Measurements from ENCODE around the gene RIPOR2. TPM values are rescaled to one million over a fixed set of nuclear protein-coding genes. Genes with fewer than 3 reads are reported as not detected.
"Not testable (repeated sequence)": the region's sequence is repeated elsewhere in the genome, so short reads cannot be mapped to it uniquely, and the experiment has no call there.

RIPOR2 gene
- total and polyA plus RNA-seq, 4 donors = 1.1 to 16.1 (median 6.1) TPM

GRCh38 chr6:24774696-24775519 is 160.9 kb downstream of the RIPOR2 start, which contains the start of gene GMNN:
TSS of gene GMNN (plus strand) at chr6:24774937. CDS start at chr6:24777247, 2,310 bp downstream.
- intact Hi-C loops (cut with DNase I) = loop anchor here in 1 of 2 donors (2.0 kb wide), 1 partner anchor 54 kb away; no protein-coding TSS in a partner anchor
- ATAC-seq (ENCODE audit: low FRiP score) (peak; percentile 99), DNase-seq (peak; percentile 100)
- Histone ChIP-seq H3K27ac (ENCODE audit: low read depth in 1 of 2, low read length in 2 of 2) (peak within 1 kb of the TSS; percentile 34 to 86), H3K9me3 (ENCODE audit: control insufficient read depth, low read length) (no peaks in the 10 kb centered on the region), H3K27me3 (ENCODE audit: control insufficient read depth in 1 of 2, insufficient read depth in 2 of 2, low read length in 1 of 2) (no peaks in the 10 kb centered on the region), H3K4me1 (ENCODE audit: control insufficient read depth in 1 of 2, insufficient read depth in 2 of 2, low read length in 2 of 2) (no peaks in the 10 kb centered on the region), H3K36me3 (ENCODE audit: control insufficient read depth in 1 of 2, insufficient read depth in 2 of 2, low read length in 1 of 2) (no peaks in the 10 kb centered on the region), H3K4me3 (ENCODE audit: low read length in 2 of 2) (peak within 1 kb of the TSS; percentile 67 to 82)
- WGBS, 2 donors = 0% methylated on average over 63 to 75 of the region's 75 CpGs

GRCh38 chr6:24768361-24768760 is 167.4 kb downstream of the RIPOR2 start:
- DNase-seq = no peak
- WGBS, 2 donors = 92 to 93% methylated on average over 5 of the region's 5 CpGs
- intact Hi-C loops (cut with DNase I) = loop anchor here (5.0 to 10.0 kb wide), 2 partner anchors 104 to 186 kb away; partner anchors contain the start of genes ACOT13 (in 1 of the 2) and TDP2 (in 1 of the 2)
- Histone ChIP-seq H3K4me3 (ENCODE audit: low read length in 2 of 2) (no peak overlapping the region), H3K9me3 (ENCODE audit: control insufficient read depth, low read length) (no peaks in the 10 kb centered on the region), H3K4me1 (ENCODE audit: control insufficient read depth in 1 of 2, insufficient read depth in 2 of 2, low read length in 2 of 2) (no peaks in the 10 kb centered on the region), H3K27me3 (ENCODE audit: control insufficient read depth in 1 of 2, insufficient read depth in 2 of 2, low read length in 1 of 2) (no peaks in the 10 kb centered on the region), H3K36me3 (ENCODE audit: control insufficient read depth in 1 of 2, insufficient read depth in 2 of 2, low read length in 1 of 2) (no peaks in the 10 kb centered on the region), H3K27ac (ENCODE audit: low read depth in 1 of 2, low read length in 2 of 2) (no peak overlapping the region)
- no peak for ATAC-seq (ENCODE audit: low FRiP score)

GRCh38 chr6:24766680-24767462 is 168.9 kb downstream of the RIPOR2 start:
- WGBS, 2 donors = 37 to 40% methylated on average over 9 of the region's 9 CpGs
- Histone ChIP-seq H3K4me1 (ENCODE audit: control insufficient read depth in 1 of 2, insufficient read depth in 2 of 2, low read length in 2 of 2) (no peaks in the 10 kb centered on the region), H3K4me3 (ENCODE audit: low read length in 2 of 2) (no peak overlapping the region), H3K27ac (ENCODE audit: low read depth in 1 of 2, low read length in 2 of 2) (no peak overlapping the region), H3K36me3 (ENCODE audit: control insufficient read depth in 1 of 2, insufficient read depth in 2 of 2, low read length in 1 of 2) (no peaks in the 10 kb centered on the region), H3K9me3 (ENCODE audit: control insufficient read depth, low read length) (no peaks in the 10 kb centered on the region), H3K27me3 (ENCODE audit: control insufficient read depth in 1 of 2, insufficient read depth in 2 of 2, low read length in 1 of 2) (no peaks in the 10 kb centered on the region)
- ATAC-seq (ENCODE audit: low FRiP score) (no peak), DNase-seq (no peak)
- intact Hi-C loops (cut with DNase I) = loop anchor here (5.0 to 10.0 kb wide), 2 partner anchors 102 to 185 kb away; partner anchors contain the start of genes ACOT13 (in 1 of the 2) and TDP2 (in 1 of the 2)

- intact Hi-C loops (cut with DNase I) = loop anchor here (5.0 to 10.0 kb wide), 2 partner anchors 101 to 184 kb away; partner anchors contain the start of genes ACOT13 (in 1 of the 2) and TDP2 (in 1 of the 2)
- DNase-seq; H3K4me3 ChIP-seq (ENCODE audit: low read length in 2 of 2); H3K27me3 ChIP-seq (ENCODE audit: control insufficient read depth in 1 of 2, insufficient read depth in 2 of 2, low read length in 1 of 2); H3K9me3 ChIP-seq (ENCODE audit: control insufficient read depth, low read length); H3K36me3 ChIP-seq (ENCODE audit: control insufficient read depth in 1 of 2, insufficient read depth in 2 of 2, low read length in 1 of 2); ATAC-seq (ENCODE audit: low FRiP score); H3K27ac ChIP-seq (ENCODE audit: low read depth in 1 of 2, low read length in 2 of 2); H3K4me1 ChIP-seq (ENCODE audit: control insufficient read depth in 1 of 2, insufficient read depth in 2 of 2, low read length in 2 of 2): not testable (repeated sequence)
- WGBS, 2 donors = 94% methylated on average over 17 to 23 of the region's 26 CpGs
These were observed 169.8 kb downstream of the RIPOR2 start for GRCh38 chr6:24765968-24766367.

GRCh38 chr6:24764833-24765828 is 170.6 kb downstream of the RIPOR2 start:
- not testable (repeated sequence) for H3K27me3 ChIP-seq (ENCODE audit: control insufficient read depth in 1 of 2, insufficient read depth in 2 of 2, low read length in 1 of 2); H3K27ac ChIP-seq (ENCODE audit: low read depth in 1 of 2, low read length in 2 of 2); H3K4me1 ChIP-seq (ENCODE audit: control insufficient read depth in 1 of 2, insufficient read depth in 2 of 2, low read length in 2 of 2); H3K4me3 ChIP-seq (ENCODE audit: low read length in 2 of 2); H3K36me3 ChIP-seq (ENCODE audit: control insufficient read depth in 1 of 2, insufficient read depth in 2 of 2, low read length in 1 of 2); ATAC-seq (ENCODE audit: low FRiP score); H3K9me3 ChIP-seq (ENCODE audit: control insufficient read depth, low read length); DNase-seq
- 89 to 90% methylated on average over 20 of the region's 20 CpGs for WGBS, 2 donors
- intact Hi-C loops (cut with DNase I) = loop anchor here (5.0 to 10.0 kb wide), 2 partner anchors 100 to 183 kb away; partner anchors contain the start of genes ACOT13 (in 1 of the 2) and TDP2 (in 1 of the 2)

- intact Hi-C loops (cut with DNase I) = loop anchor here in 1 of 2 donors (10.0 kb wide), 1 partner anchor 99 kb away; the partner anchor contains the start of genes ACOT13 and TDP2
- WGBS, 2 donors = 72 to 74% methylated on average over 3 of the region's 3 CpGs
- H3K4me3 ChIP-seq (ENCODE audit: low read length in 2 of 2) = no peak overlapping the region
- DNase-seq = no peak
- no peaks in the 10 kb centered on the region for H3K9me3 ChIP-seq (ENCODE audit: control insufficient read depth, low read length)
- no peaks in the 10 kb centered on the region for H3K27me3 ChIP-seq (ENCODE audit: control insufficient read depth in 1 of 2, insufficient read depth in 2 of 2, low read length in 1 of 2)
- H3K4me1 ChIP-seq (ENCODE audit: control insufficient read depth in 1 of 2, insufficient read depth in 2 of 2, low read length in 2 of 2) = no peaks in the 10 kb centered on the region
- H3K36me3 ChIP-seq (ENCODE audit: control insufficient read depth in 1 of 2, insufficient read depth in 2 of 2, low read length in 1 of 2) = no peaks in the 10 kb centered on the region
- no peak for ATAC-seq (ENCODE audit: low FRiP score)
- no peak overlapping the region for H3K27ac ChIP-seq (ENCODE audit: low read depth in 1 of 2, low read length in 2 of 2)
These were observed 172.2 kb downstream of the RIPOR2 start for GRCh38 chr6:24763578-24763977.

GRCh38 chr6:24761851-24762250 is 173.9 kb downstream of the RIPOR2 start:
- no peaks in the 10 kb centered on the region for H3K9me3 ChIP-seq (ENCODE audit: control insufficient read depth, low read length)
- no peak overlapping the region for H3K4me3 ChIP-seq (ENCODE audit: low read length in 2 of 2)
- DNase-seq (no peak), ATAC-seq (ENCODE audit: low FRiP score) (no peak)
- no peak overlapping the region for H3K27ac ChIP-seq (ENCODE audit: low read depth in 1 of 2, low read length in 2 of 2)
- intact Hi-C loops (cut with DNase I) = loop anchor here in 1 of 2 donors (10.0 kb wide), 1 partner anchor 97 kb away; the partner anchor contains the start of genes ACOT13 and TDP2
- H3K36me3 ChIP-seq (ENCODE audit: control insufficient read depth in 1 of 2, insufficient read depth in 2 of 2, low read length in 1 of 2) = no peaks in the 10 kb centered on the region
- H3K27me3 ChIP-seq (ENCODE audit: control insufficient read depth in 1 of 2, insufficient read depth in 2 of 2, low read length in 1 of 2) = no peaks in the 10 kb centered on the region
- H3K4me1 ChIP-seq (ENCODE audit: control insufficient read depth in 1 of 2, insufficient read depth in 2 of 2, low read length in 2 of 2) = no peaks in the 10 kb centered on the region

Measured in aorta (tissue), 5 donors.